OCI-LY1 (cell line): ENCODE data around the gene PCDHB13.
A peak's percentile ranks its signal among the peaks of the same experiment; 100 is the strongest.
"Not testable (repeated sequence)": the region's sequence is repeated elsewhere in the genome, so short reads cannot be mapped to it uniquely, and the experiment has no call there.

Experiments
- H2AFZ ChIP-seq: fragments of 200-600 bp; sonication (generic), shearing (Covaris generic); 2 replicates; pipeline ENCODE4 v1.6.0; 2014; ENCODE audit warnings: antibody characterized with exemption, mild to moderate bottlenecking, low read length
- H3F3A ChIP-seq: fragments of 200-600 bp; sonication (generic), shearing (Covaris generic); 2 replicates; pipeline ENCODE4 v1.6.0; 2014; ENCODE audit warnings: mild to moderate bottlenecking, antibody characterized with exemption, low read length, moderate library complexity; ENCODE audit not compliant: insufficient read depth
- H3K27ac ChIP-seq: fragments of 200-600 bp; sonication (generic); 2 replicates; pipeline ENCODE4 v1.5.1; 2014; ENCODE audit warnings: low read length, mixed run types, mild to moderate bottlenecking, low read depth; ENCODE audit not compliant: poor library complexity, severe bottlenecking
- H3K27me3 ChIP-seq: fragments of 200-600 bp; sonication (generic); 2 replicates; pipeline ENCODE4 v1.6.0; 2014; ENCODE audit warnings: antibody characterized with exemption, mild to moderate bottlenecking, low read length, moderate library complexity; ENCODE audit not compliant: insufficient read depth
- H3K36me3 ChIP-seq: fragments of 200-600 bp; sonication (generic); 2 replicates; pipeline ENCODE4 v1.6.1; 2014; ENCODE audit warnings: mild to moderate bottlenecking, antibody characterized with exemption, low read length, moderate library complexity, mixed read lengths; ENCODE audit not compliant: insufficient read depth
- H3K4me1 ChIP-seq: fragments of 200-600 bp; sonication (generic); 2 replicates; pipeline ENCODE4 v1.5.1; 2014; ENCODE audit warnings: mild to moderate bottlenecking, low read length, moderate library complexity; ENCODE audit not compliant: insufficient read depth, severe bottlenecking
- H3K4me2 ChIP-seq: fragments of 200-600 bp; sonication (generic), shearing (Covaris generic); 2 replicates; pipeline ENCODE4 v1.6.1; 2014; ENCODE audit warnings: low read length
- H3K4me3 ChIP-seq: fragments of 200-600 bp; sonication (generic); 2 replicates; pipeline ENCODE4 v1.5.1; 2014; ENCODE audit warnings: low read length, low read depth, mild to moderate bottlenecking, mixed read lengths; ENCODE audit not compliant: poor library complexity, severe bottlenecking
- H3K79me2 ChIP-seq: fragments of 200-600 bp; shearing (Covaris generic); 2 replicates; pipeline ENCODE4 v1.6.1; 2016; ENCODE audit warnings: mixed run types, low read length, mixed read lengths; ENCODE audit not compliant: insufficient read depth
- H3K9ac ChIP-seq: fragments of 200-600 bp; sonication (generic), shearing (Covaris generic); 2 replicates; pipeline ENCODE4 v1.6.1; 2014; ENCODE audit warnings: mild to moderate bottlenecking, low read length, mixed read lengths
- H3K9me2 ChIP-seq: fragments of 200-600 bp; sonication (generic), shearing (Covaris generic); 2 replicates; pipeline ENCODE4 v1.6.1; 2014; ENCODE audit warnings: low read depth, mild to moderate bottlenecking, low read length, mixed read lengths
- H3K9me3 ChIP-seq: fragments of 200-600 bp; shearing (Covaris generic); 2 replicates; pipeline ENCODE4 v1.6.1; 2014; ENCODE audit warnings: low read length, mixed read lengths
- H4K20me1 ChIP-seq: fragments of 200-600 bp; sonication (generic), shearing (Covaris generic); 2 replicates; pipeline ENCODE4 v1.6.0; 2016; ENCODE audit warnings: mild to moderate bottlenecking, low read length; ENCODE audit not compliant: insufficient read depth
- CTCF ChIP-seq: fragments of 200-600 bp; sonication (generic), shearing (Covaris generic); IDR thresholded peaks from 2 replicates; pipeline ENCODE4 v1.5.1; 2017; ENCODE audit warnings: mild to moderate bottlenecking, antibody characterized with exemption, low read length, moderate library complexity, mixed read lengths
- EZH2 ChIP-seq: fragments of 200-600 bp; sonication (generic), shearing (Covaris generic); IDR thresholded peaks from 2 replicates; pipeline ENCODE4 v1.8.0; 2017; ENCODE audit warnings: borderline replicate concordance, mixed run types, mild to moderate bottlenecking, antibody characterized with exemption, low read length, moderate library complexity, mixed read lengths

Gene PCDHB13

GRCh38 chr5:141213656-141214339 is at the start of gene PCDHB13:
PCDHB13 (plus strand) TSS chr5:141213919; CDS start chr5:141214124, 205 bp downstream.
- not testable (repeated sequence) for H3F3A ChIP-seq, H4K20me1 ChIP-seq, H3K4me3 ChIP-seq, H3K27ac ChIP-seq, H3K79me2 ChIP-seq, H3K36me3 ChIP-seq, H3K4me1 ChIP-seq, H3K27me3 ChIP-seq, H3K9me3 ChIP-seq, H3K9ac ChIP-seq, H3K4me2 ChIP-seq, H3K9me2 ChIP-seq, H2AFZ ChIP-seq
- TF ChIP-seq CTCF: peak; percentile 26; the same call in 1 of the 2 replicates

GRCh38 chr5:141172381-141173204 is 41.1 kb upstream of the PCDHB13 start, which contains the start of gene PCDHB7:
PCDHB7 (plus strand) TSS chr5:141172644; CDS start chr5:141172836, 192 bp downstream.
- peak; percentile 78 for TF ChIP-seq CTCF
- TF ChIP-seq EZH2: no peak
- Histone ChIP-seq H3K4me2 (peak within 1 kb of the TSS; percentile 17; the same call in 1 of the 2 replicates), H3K27me3 (no peaks in the 10 kb centered on the region), H3K36me3 (no peaks in the 10 kb centered on the region), H3K27ac (no peak within 1 kb of the TSS), H3K9ac (no peak within 1 kb of the TSS), H3K4me1 (no peaks in the 10 kb centered on the region), H3K79me2 (no peaks in the 10 kb centered on the region), H3K9me2 (no peaks in the 10 kb centered on the region), H4K20me1 (no peaks in the 10 kb centered on the region), H3F3A (no peaks in the 10 kb centered on the region), H2AFZ (0 out of 2 replicates have a peak within 1 kb of the TSS, but pooled peaks have one; percentile 15), H3K4me3 (no peak within 1 kb of the TSS), H3K9me3 (no peaks in the 10 kb centered on the region)

- H3K27me3 ChIP-seq, H3K4me3 ChIP-seq, H3K36me3 ChIP-seq, H3F3A ChIP-seq, H4K20me1 ChIP-seq, H3K4me1 ChIP-seq, H2AFZ ChIP-seq, H3K9ac ChIP-seq, H3K79me2 ChIP-seq, H3K4me2 ChIP-seq, H3K9me2 ChIP-seq, H3K9me3 ChIP-seq, H3K27ac ChIP-seq: not testable (repeated sequence)
Measured at GRCh38 chr5:141174291-141175104, 39.2 kb upstream of the PCDHB13 start.
